ENCODE measurements around the gene ABCB11. TPM values are rescaled to one million over a fixed set of nuclear protein-coding genes. Genes with fewer than 3 reads are reported as not detected.
"Not testable (repeated sequence)": the region's sequence is repeated elsewhere in the genome, so short reads cannot be mapped to it uniquely, and the experiment has no call there.

Gene ABCB11
- total RNA-seq, 1 donor, result not detected

DNA sequence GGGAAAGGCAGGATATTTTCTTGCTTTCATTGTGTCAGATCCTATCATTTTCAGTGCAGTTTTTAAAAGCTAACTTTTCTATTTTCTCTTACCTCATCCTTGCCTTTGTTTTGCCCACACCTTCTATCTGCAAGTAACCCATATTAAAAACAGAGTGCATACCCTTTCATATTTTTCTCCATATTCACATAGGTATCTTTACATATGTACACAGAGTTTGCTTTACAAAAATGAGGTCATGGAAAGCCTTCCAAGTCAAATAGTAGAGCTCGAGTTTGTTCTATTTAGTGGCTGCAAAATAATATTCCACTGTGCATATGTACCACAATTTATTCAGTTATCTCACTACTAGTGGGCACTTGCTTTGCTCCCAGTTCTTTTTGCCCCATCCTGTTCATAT lies 34.3 kb upstream of the ABCB11 start:
- H3K4me3 ChIP-seq (ENCODE audit: low read depth, low read length), result no peak overlapping the region
- DNase-seq (ENCODE audit: low read depth), result no peak
- TF ChIP-seq, protein P1, sequence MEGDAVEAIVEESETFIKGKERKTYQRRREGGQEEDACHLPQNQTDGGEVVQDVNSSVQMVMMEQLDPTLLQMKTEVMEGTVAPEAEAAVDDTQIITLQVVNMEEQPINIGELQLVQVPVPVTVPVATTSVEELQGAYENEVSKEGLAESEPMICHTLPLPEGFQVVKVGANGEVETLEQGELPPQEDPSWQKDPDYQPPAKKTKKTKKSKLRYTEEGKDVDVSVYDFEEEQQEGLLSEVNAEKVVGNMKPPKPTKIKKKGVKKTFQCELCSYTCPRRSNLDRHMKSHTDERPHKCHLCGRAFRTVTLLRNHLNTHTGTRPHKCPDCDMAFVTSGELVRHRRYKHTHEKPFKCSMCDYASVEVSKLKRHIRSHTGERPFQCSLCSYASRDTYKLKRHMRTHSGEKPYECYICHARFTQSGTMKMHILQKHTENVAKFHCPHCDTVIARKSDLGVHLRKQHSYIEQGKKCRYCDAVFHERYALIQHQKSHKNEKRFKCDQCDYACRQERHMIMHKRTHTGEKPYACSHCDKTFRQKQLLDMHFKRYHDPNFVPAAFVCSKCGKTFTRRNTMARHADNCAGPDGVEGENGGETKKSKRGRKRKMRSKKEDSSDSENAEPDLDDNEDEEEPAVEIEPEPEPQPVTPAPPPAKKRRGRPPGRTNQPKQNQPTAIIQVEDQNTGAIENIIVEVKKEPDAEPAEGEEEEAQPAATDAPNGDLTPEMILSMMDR (IDR thresholded peaks at IDR 0.05; ENCODE audit: insufficient read depth, low read length), result no peak

DNA sequence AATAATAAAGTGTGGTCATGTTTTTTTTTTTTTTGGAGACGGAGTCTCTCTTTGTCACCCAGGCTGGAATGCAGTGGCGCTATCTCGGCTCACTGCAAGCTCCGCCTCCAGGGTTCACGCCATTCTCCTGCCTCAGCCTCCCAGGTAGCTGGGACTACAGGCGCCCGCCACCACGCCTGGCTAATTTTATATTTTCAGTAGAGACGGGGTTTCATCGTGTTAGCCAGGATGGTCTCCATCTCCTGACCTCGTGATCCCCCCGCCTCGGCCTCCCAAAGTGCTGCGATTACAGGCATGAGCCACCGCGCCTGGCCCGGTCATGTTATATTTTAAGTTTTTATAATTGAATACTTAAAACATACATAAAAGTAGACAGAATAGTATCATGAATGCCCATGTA lies 33.1 kb upstream of the ABCB11 start:
- not testable (repeated sequence) for DNase-seq (ENCODE audit: low read depth); H3K4me3 ChIP-seq (ENCODE audit: low read depth, low read length)

DNA sequence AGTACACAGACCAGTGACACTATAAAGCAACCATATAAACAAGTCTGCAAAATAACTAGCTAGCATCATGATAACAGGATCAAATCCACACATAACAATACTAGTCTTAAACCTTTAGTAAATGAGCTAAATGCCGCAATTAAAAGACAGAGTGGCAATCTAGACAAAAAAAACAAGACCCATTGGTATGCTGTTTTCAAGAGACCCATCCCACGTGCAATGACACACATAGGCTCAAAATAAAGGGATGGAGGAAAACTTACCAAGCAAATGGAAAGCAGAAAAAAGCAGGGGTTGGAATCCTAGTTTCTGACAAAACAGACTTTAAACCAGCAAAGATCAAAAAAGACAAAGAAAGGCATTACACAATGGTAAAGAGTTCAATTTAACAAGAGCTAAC lies 23.5 kb upstream of the ABCB11 start:
- not testable (repeated sequence) for H3K4me3 ChIP-seq (ENCODE audit: low read depth, low read length); DNase-seq (ENCODE audit: low read depth)

DNA sequence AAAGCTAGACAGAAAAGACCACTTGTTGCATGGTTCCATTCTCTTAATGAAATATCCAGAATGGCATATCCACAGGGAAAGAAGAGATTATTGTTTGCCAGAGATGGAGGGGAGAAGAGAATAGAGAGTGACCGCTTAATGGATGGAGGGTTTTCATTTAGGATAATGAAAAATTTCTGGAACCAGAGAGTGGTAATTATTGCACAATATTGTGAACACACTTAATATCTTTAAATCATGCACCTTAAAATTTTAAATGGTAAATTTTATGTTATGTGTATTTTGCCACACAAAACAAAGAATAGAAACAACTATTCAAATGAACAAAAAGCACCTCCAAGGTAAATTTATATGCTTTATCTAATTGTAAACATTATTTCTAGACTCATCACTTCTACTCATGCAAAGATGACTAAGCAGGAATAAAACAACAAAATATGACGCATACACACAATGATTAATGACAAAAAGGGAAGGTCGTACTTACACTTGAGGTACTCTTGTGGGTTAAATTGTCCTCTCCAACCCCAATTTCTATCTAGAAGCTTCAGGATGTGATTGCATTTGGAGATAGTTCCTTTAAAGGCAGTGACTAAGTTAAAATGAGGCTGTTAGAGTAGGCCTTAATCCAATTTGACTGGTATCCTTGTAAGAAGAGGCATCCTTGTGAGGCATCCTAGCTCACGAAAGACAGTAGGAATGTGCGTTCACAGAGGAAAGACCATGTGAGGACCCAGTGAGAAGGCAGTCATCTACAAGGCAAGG lies 19.5 kb upstream of the ABCB11 start:
- no peak for DNase-seq (ENCODE audit: low read depth)
- TF ChIP-seq, protein P1 (IDR thresholded peaks at IDR 0.05; ENCODE audit: insufficient read depth, low read length), result no peak
- no peak overlapping the region for H3K4me3 ChIP-seq (ENCODE audit: low read depth, low read length)

DNA sequence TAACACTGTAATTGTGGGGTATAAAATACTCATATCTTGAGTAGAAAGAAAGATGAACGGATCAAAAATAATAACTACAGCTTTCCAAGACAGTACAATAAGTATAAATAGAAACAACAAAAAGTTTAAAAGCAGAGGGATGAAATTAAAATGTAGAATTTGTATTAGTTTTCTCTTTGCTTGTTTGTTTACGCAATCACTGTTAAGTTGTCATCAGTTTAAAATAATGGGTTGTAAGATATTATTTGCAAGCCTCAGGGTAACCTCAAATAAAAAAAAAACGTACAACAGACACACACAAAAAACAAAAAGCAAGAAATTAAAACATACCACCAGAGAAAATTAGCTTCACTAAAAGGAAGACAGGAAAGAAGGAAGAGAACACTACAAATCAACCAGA lies 18.0 kb upstream of the ABCB11 start:
- TF ChIP-seq, protein P1 (IDR thresholded peaks at IDR 0.05; ENCODE audit: insufficient read depth, low read length), result no peak
- DNase-seq (ENCODE audit: low read depth), result no peak
- no peak overlapping the region for H3K4me3 ChIP-seq (ENCODE audit: low read depth, low read length)

DNA sequence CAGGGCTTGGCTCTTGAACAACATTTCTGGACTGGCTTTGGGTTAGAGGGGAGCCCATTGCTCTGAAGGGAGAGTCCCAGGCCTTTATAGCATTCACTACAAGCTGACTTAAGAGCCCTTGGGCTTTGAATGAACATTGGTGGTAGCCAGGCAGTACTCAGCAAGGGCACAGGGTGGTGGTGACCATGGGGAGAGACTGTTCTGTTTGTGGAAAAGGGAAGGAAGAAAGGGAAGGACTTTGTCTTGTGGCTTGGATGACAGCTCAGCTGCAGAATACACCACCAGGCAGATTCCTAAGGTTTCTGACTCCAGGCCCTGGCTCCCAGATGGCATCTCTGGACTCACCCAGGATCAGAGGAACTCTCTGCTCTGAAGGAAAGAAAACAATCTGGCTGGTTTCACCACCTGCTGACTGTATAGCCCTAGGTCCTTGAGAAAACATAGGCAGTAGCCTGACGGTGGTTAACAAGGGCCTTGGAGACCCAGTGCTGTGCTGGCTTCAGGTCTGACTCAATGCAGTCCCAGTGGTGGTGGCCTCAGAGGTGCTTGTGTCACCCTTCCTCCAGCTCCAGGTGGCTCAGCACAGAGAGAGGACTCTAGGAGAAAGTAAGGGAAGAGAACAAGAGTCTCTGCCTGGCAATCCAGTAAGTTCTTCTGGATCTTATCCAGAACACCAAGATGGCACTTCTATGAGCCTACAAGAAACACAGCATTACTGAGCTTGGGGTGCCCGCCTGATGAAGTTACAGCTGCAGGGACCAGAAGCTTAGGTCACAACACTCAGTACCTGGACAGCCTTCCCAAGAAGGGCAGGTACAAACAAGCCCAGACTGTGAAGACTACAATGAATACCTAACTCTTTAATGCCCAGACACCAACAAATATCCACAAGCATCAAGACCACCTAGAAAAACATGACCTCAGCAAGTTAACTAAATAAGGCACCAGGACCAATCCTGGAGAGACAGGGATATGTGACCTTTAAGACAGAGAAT lies 16.4 kb upstream of the ABCB11 start:
- no peak for DNase-seq (ENCODE audit: low read depth)
- TF ChIP-seq, protein P1 (IDR thresholded peaks at IDR 0.05; ENCODE audit: insufficient read depth, low read length), result no peak
- H3K4me3 ChIP-seq (ENCODE audit: low read depth, low read length), result no peak overlapping the region

DNA sequence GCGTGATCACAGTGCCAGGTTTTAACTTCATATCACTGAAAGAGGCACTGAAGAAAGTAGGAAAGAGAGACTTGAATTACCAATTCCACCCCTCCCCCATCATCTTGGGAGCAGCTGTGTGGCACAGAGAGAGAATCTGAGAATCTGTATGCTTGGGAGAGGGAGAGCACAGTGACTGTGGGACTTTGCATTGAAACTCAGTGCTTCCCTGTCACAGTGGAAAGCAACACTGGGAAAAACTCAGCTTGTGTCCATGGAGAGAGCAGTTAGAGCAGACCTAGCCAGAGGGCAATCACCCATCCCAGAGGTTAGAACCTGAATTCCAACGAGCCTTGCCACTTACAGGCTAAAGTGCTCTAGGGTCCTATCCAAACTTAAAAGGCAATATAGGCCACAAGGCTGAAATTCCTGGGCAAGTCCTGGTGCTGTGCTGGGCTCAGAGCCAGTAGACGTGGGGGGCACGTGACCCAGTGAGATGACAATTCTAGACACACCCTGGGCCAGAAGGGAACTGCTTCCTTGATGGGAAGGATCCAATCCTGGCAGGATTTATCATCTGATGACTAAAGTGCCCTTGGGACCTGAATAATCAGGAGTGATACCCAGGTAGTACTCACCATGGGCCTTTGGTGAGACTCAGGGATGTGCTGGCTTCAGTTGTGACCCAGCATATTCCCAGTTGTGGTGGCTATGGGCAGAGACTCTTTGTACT lies 15.5 kb upstream of the ABCB11 start:
- no peak overlapping the region for H3K4me3 ChIP-seq (ENCODE audit: low read depth, low read length)
- TF ChIP-seq, protein P1 (IDR thresholded peaks at IDR 0.05; ENCODE audit: insufficient read depth, low read length), result no peak
- no peak for DNase-seq (ENCODE audit: low read depth)

Data from fibroblast of the aortic adventitia (primary cell).